HepG2 (cell line): ENCODE results near the gene HEMK1. TPM values are rescaled to one million over a fixed set of nuclear protein-coding genes. Genes with fewer than 3 reads are reported as not detected.

Source experiments
- CCDC6 ChIP-seq: sonication (generic); formaldehyde crosslinking; IDR thresholded peaks from 2 replicates; pipeline ENCODE4 v1.8.1; 2022; ENCODE audit warnings: mild to moderate bottlenecking, missing genetic modification reagents, moderate library complexity
- GMEB1 ChIP-seq: sonication (generic); formaldehyde crosslinking; IDR thresholded peaks from 2 replicates; pipeline ENCODE4 v1.5.1; 2020; ENCODE audit warnings: missing genetic modification reagents, mild to moderate bottlenecking, borderline replicate concordance
- ISL2 ChIP-seq: sonication (generic); formaldehyde crosslinking; IDR thresholded peaks from 2 replicates; pipeline ENCODE4 v1.5.0; 2020; ENCODE audit warnings: missing genetic modification reagents
- LCORL ChIP-seq, 2 experiments: fragments of 450-650 bp in 1 of 2; sonication (generic) in 1 of 2; formaldehyde crosslinking in 1 of 2; IDR thresholded peaks; 2 replicates each; pipeline versions ENCODE4 v1.5.0 to v1.6.1; 2017 to 2020; ENCODE audit warnings: antibody characterized with exemption in 1 of 2, missing genetic modification reagents in 1 of 2
- MED8 ChIP-seq: sonication (generic); formaldehyde crosslinking; IDR thresholded peaks from 2 replicates; pipeline ENCODE4 v1.8.1; 2023; ENCODE audit warnings: mild to moderate bottlenecking, missing genetic modification reagents; ENCODE audit not compliant: insufficient replicate concordance
- NAIF1 ChIP-seq: sonication (generic); formaldehyde crosslinking; IDR thresholded peaks from 2 replicates; pipeline ENCODE4 v1.5.0; 2020; ENCODE audit warnings: mild to moderate bottlenecking, missing genetic modification reagents, borderline replicate concordance
- NPAS2 ChIP-seq: sonication (generic); formaldehyde crosslinking; IDR thresholded peaks from 2 replicates; pipeline ENCODE4 v1.8.0; 2022; ENCODE audit warnings: mild to moderate bottlenecking, missing genetic modification reagents, borderline replicate concordance
- POLR2G ChIP-seq: fragments of 200-400 bp; formaldehyde crosslinking; IDR thresholded peaks from 2 replicates; pipeline ENCODE4 v1.6.1; 2018; ENCODE audit warnings: mild to moderate bottlenecking, low read depth, low read length, moderate library complexity
- SP2 ChIP-seq: sonication (generic); formaldehyde crosslinking; IDR thresholded peaks from 2 replicates; pipeline ENCODE4 v1.5.1; 2020; ENCODE audit warnings: mild to moderate bottlenecking, missing genetic modification reagents
- SRSF1 ChIP-seq: fragments of 200-400 bp; formaldehyde crosslinking; optimal IDR thresholded peaks from 2 replicates; pipeline ENCODE3; 2017; ENCODE audit warnings: mild to moderate bottlenecking, low read depth, low read length, moderate library complexity
- STAG1 ChIP-seq: sonication (generic); formaldehyde crosslinking; IDR thresholded peaks from 2 replicates; pipeline ENCODE4 v1.4.0; 2020; ENCODE audit warnings: missing genetic modification reagents
- YY1 ChIP-seq: IDR thresholded peaks from 2 replicates; pipeline ENCODE4 v1.6.1; 2011; ENCODE audit warnings: low read length, low read depth, moderate library complexity, mild to moderate bottlenecking; ENCODE audit not compliant: insufficient read depth, insufficient replicate concordance
- ZFX ChIP-seq: sonication (generic); formaldehyde crosslinking; IDR thresholded peaks from 2 replicates; pipeline ENCODE4 v1.4.0; 2020; ENCODE audit warnings: mild to moderate bottlenecking, low read depth, missing genetic modification reagents, moderate library complexity
- ZFY ChIP-seq: sonication (generic); formaldehyde crosslinking; IDR thresholded peaks from 2 replicates; pipeline ENCODE4 v1.4.0; 2020; ENCODE audit warnings: missing genetic modification reagents
- ZNF598 ChIP-seq: sonication (generic); formaldehyde crosslinking; IDR thresholded peaks from 2 replicates; pipeline ENCODE4 v1.5.1; 2020; ENCODE audit warnings: mild to moderate bottlenecking, missing genetic modification reagents, borderline replicate concordance
- ZSCAN22 ChIP-seq: sonication (generic); formaldehyde crosslinking; IDR thresholded peaks from 2 replicates; pipeline ENCODE4 v1.4.0; 2020; ENCODE audit warnings: mild to moderate bottlenecking, missing genetic modification reagents
- polyA plus RNA-seq, 8 experiments: library from polyadenylated mRNA; depleted of rRNA in 3 of 8; stranded (reverse) in 7 of 8; unstranded in 1 of 8; fragments of >200 nt; fragmentation: Illumina TruSeq in 4 of 8; extraction: Trizol in 4 of 8; gene quantifications; 2 replicates each; pipeline versions ENCODE4 v1.2.1 to v1.2.3, GENCODE V29; 2011 to 2016; ENCODE audit warnings: low read depth in 4 of 8, missing spikeins in 1 of 8, mixed read lengths in 1 of 8; ENCODE audit not compliant: insufficient read depth in 1 of 8
- total RNA-seq, 5 experiments: library from RNA; depleted of rRNA; stranded (reverse); fragments of >200 nt; fragmentation: Illumina TruSeq; extraction: Trizol; gene quantifications; 2 replicates each; pipeline ENCODE4 v1.2.3, GENCODE V29; 2016; ENCODE audit warnings: low read depth in 1 of 5
- TF ChIP-seq, protein P1 (sequence below): IDR thresholded peaks from 2 replicates; pipeline ENCODE4 v1.6.1; 2016; ENCODE audit warnings: low read depth, borderline replicate concordance
- TF ChIP-seq, protein P2 (sequence below): IDR thresholded peaks from 2 replicates; pipeline ENCODE4 v1.6.1; 2012; ENCODE audit warnings: inconsistent platforms
- TF ChIP-seq, protein P3 (sequence below): sonication (generic); formaldehyde crosslinking; IDR thresholded peaks from 2 replicates; pipeline ENCODE4 v1.5.0; 2020; ENCODE audit warnings: mild to moderate bottlenecking, missing genetic modification reagents, borderline replicate concordance

Gene HEMK1
- total and polyA plus RNA-seq, 2 of the 13 experiments (the other 11 are each of a cell fraction or from before 2014, with no cell fraction given), result 9.8 to 12.6 TPM

GRCh38 chr3:50567386-50568167 lies 1.7 kb upstream of the HEMK1 start, which contains the start of gene C3orf18 (continued):
- no peak for TF ChIP-seq ZNF598 (CRISPR knock-in tag)
- no peak for TF ChIP-seq NPAS2 (CRISPR knock-in tag)
- TF ChIP-seq, protein P1, sequence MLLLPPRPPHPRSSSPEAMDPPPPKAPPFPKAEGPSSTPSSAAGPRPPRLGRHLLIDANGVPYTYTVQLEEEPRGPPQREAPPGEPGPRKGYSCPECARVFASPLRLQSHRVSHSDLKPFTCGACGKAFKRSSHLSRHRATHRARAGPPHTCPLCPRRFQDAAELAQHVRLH (CRISPR knock-in tag), result no peak
- TF ChIP-seq ZFX (CRISPR knock-in tag), result peak; percentile 68
- TF ChIP-seq YY1, result no peak
- TF ChIP-seq GMEB1 (CRISPR knock-in tag), result peak; percentile 15; the same call in 1 of the 2 replicates
- 0 out of 2 replicates have a peak, but pooled peaks have one; percentile 14 for TF ChIP-seq ISL2 (CRISPR knock-in tag)
- TF ChIP-seq, protein P2, sequence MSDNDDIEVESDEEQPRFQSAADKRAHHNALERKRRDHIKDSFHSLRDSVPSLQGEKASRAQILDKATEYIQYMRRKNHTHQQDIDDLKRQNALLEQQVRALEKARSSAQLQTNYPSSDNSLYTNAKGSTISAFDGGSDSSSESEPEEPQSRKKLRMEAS, result 0 out of 2 replicates have a peak, but pooled peaks have one; percentile 24
- no peak for TF ChIP-seq ZSCAN22 (CRISPR knock-in tag)
- TF ChIP-seq, protein P3, sequence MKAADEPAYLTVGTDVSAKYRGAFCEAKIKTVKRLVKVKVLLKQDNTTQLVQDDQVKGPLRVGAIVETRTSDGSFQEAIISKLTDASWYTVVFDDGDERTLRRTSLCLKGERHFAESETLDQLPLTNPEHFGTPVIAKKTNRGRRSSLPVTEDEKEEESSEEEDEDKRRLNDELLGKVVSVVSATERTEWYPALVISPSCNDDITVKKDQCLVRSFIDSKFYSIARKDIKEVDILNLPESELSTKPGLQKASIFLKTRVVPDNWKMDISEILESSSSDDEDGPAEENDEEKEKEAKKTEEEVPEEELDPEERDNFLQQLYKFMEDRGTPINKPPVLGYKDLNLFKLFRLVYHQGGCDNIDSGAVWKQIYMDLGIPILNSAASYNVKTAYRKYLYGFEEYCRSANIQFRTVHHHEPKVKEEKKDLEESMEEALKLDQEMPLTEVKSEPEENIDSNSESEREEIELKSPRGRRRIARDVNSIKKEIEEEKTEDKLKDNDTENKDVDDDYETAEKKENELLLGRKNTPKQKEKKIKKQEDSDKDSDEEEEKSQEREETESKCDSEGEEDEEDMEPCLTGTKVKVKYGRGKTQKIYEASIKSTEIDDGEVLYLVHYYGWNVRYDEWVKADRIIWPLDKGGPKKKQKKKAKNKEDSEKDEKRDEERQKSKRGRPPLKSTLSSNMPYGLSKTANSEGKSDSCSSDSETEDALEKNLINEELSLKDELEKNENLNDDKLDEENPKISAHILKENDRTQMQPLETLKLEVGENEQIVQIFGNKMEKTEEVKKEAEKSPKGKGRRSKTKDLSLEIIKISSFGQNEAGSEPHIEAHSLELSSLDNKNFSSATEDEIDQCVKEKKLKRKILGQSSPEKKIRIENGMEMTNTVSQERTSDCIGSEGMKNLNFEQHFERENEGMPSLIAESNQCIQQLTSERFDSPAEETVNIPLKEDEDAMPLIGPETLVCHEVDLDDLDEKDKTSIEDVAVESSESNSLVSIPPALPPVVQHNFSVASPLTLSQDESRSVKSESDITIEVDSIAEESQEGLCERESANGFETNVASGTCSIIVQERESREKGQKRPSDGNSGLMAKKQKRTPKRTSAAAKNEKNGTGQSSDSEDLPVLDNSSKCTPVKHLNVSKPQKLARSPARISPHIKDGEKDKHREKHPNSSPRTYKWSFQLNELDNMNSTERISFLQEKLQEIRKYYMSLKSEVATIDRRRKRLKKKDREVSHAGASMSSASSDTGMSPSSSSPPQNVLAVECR, result 0 out of 2 replicates have a peak, but pooled peaks have one; percentile 37
- peak; percentile 47 for TF ChIP-seq SRSF1
- no peak for TF ChIP-seq POLR2G
- TF ChIP-seq CCDC6, result 0 out of 2 replicates have a peak, but pooled peaks have one; percentile 28
- peak; percentile 92 for TF ChIP-seq SP2
- TF ChIP-seq LCORL (IDR thresholded peaks at IDR 0.05), result no peak
- 0 out of 2 replicates have a peak, but pooled peaks have one; percentile 17 for TF ChIP-seq LCORL (CRISPR knock-in tag; IDR thresholded peaks at IDR 0.05)
- peak; percentile 58; the same call in 1 of the 2 replicates for TF ChIP-seq ZFY (CRISPR knock-in tag)
- TF ChIP-seq MED8 (CRISPR knock-in tag), result peak; percentile 19
- no peak for TF ChIP-seq NAIF1 (CRISPR knock-in tag)
- no peak for TF ChIP-seq STAG1 (CRISPR knock-in tag)
